Duodenal mucosa (tissue), 2 donors: ENCODE data around the gene RENBP.

ENCODE experiments used
- H3K27ac ChIP-seq: one replicate; pipeline ENCODE4 v1.7.0; 2013; ENCODE audit warnings: low read depth, low read length
- H3K27me3 ChIP-seq, 2 donors: one replicate each; pipeline ENCODE4 v1.7.0; 2013; ENCODE audit warnings: low read length in 2 of 2, control low read depth in 1 of 2; ENCODE audit not compliant: insufficient read depth in 2 of 2, control insufficient read depth in 1 of 2
- H3K36me3 ChIP-seq, 2 donors: one replicate each; pipeline ENCODE4 v1.7.0; 2013; ENCODE audit warnings: low read length in 2 of 2, control low read depth in 1 of 2; ENCODE audit not compliant: insufficient read depth in 2 of 2, control insufficient read depth in 1 of 2
- H3K4me1 ChIP-seq, 2 donors: one replicate each; pipeline ENCODE4 v1.7.0; 2013; ENCODE audit warnings: low read length in 2 of 2, control low read depth in 1 of 2; ENCODE audit not compliant: insufficient read depth in 2 of 2, control insufficient read depth in 1 of 2
- H3K4me3 ChIP-seq, 2 donors: one replicate each; pipeline ENCODE4 v1.7.0; 2013; ENCODE audit warnings: low read length in 2 of 2, low read depth in 1 of 2
- H3K9ac ChIP-seq, 2 donors: one replicate each; pipeline ENCODE4 v1.7.0; 2013; ENCODE audit warnings: low read length in 2 of 2, low read depth in 1 of 2
- H3K9me3 ChIP-seq, 2 donors: one replicate each; pipeline ENCODE4 v1.7.0; 2013; ENCODE audit warnings: low read length in 2 of 2, control low read depth in 1 of 2; ENCODE audit not compliant: control insufficient read depth in 1 of 2

RENBP gene

DNA sequence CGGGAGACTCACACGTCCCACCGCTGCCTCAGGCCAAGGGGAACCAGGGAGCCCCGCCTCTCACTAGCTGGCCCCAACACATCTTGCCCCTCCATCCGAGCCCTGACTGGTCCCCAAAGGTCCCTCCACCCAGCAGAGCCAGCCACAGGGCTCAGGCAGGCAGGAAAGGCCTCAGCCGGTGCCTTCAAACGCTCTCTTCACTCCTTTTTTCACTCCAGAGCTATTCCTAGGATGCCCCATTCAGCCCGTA, 16.8 kb downstream of the RENBP start:
- Histone ChIP-seq H3K36me3 (peaks cover 0 to 21% of the 10 kb centered on the region in 2 donors), H3K4me3 (peak overlapping the region; percentile 74 to 77), H3K27me3 (no peaks in the 10 kb centered on the region), H3K27ac (peak overlapping the region; percentile 94), H3K4me1 (peaks cover 24 to 29% of the 10 kb centered on the region in 2 donors), H3K9ac (peak overlapping the region; percentile 92 to 94), H3K9me3 (no peaks in the 10 kb centered on the region)

DNA sequence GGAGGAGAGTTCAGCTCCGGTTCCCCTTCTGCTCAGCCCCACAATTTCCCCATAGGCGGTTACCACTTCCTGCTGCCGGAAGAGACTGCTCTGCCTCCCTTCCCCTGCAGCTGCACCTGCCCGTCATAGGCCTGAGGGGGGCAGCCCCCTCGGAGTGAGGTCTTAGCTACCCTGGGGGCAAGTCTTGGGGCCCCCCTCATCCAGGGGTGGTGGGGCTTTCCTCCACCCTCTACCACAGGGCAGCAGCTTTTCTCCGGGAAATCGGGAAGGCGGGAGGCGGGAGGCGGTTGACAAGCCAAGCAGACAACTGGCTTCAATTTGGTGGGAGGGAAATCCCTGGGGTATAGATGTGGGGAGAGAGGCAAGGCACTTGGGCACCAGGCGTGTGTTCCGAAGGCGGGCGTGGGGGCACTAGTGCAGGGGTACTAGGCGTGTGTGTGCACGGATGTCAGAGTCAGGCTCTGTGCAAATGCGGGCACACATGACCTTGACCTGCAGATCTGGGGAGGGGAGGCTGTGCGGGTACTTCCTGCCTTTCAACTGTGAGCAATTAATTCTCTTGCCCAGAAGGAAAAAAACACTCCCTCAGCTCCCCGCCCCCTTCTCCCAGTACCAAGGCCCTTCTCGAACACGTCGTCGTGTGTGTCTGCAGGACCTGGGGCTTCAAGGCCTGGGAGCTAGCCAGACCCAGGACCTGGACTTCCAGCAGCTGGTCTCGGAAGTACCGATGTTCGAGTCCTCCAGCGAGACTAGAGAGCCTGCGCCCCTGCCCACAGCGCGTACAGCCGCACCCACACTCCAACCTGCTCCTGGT, 17.4 kb downstream of the RENBP start:
- no peaks in the 10 kb centered on the region for H3K9me3 ChIP-seq
- peak overlapping the region; percentile 74 to 77 for H3K4me3 ChIP-seq
- H3K36me3 ChIP-seq: peaks cover 0 to 17% of the 10 kb centered on the region in 2 donors
- no peaks in the 10 kb centered on the region for H3K27me3 ChIP-seq
- peak overlapping the region; percentile 94 for H3K27ac ChIP-seq
- H3K9ac ChIP-seq: peak overlapping the region; percentile 92 to 94
- peaks cover 27 to 29% of the 10 kb centered on the region in 2 donors for H3K4me1 ChIP-seq

GRCh38 chrX:153926552-153926857, 17.9 kb downstream of the RENBP start:
- Histone ChIP-seq H3K4me3 (peak overlapping the region; percentile 74 to 77), H3K27ac (peak overlapping the region; percentile 94), H3K9ac (peak overlapping the region; percentile 92 to 94)

GRCh38 chrX:153925739-153926551, 18.5 kb downstream of the RENBP start, which contains the start of gene ARHGAP4:
TSS of gene ARHGAP4 (minus strand) at chrX:153926264. CDS start at chrX:153926202, 62 bp downstream.
- no peaks in the 10 kb centered on the region for H3K9me3 ChIP-seq
- peak within 1 kb of the TSS; percentile 92 to 94 for H3K9ac ChIP-seq
- H3K27ac ChIP-seq: peak within 1 kb of the TSS; percentile 94
- peaks cover 0 to 6% of the 10 kb centered on the region in 2 donors for H3K36me3 ChIP-seq
- peak within 1 kb of the TSS; percentile 74 to 77 for H3K4me3 ChIP-seq
- H3K4me1 ChIP-seq: peaks cover 29 to 30% of the 10 kb centered on the region in 2 donors
- no peaks in the 10 kb centered on the region for H3K27me3 ChIP-seq

More at GRCh38 chrX:153926552-153926857, 17.9 kb downstream of the RENBP start:
- Histone ChIP-seq H3K36me3 (peaks cover 0 to 12% of the 10 kb centered on the region in 2 donors), H3K9me3 (no peaks in the 10 kb centered on the region), H3K27me3 (no peaks in the 10 kb centered on the region), H3K4me1 (peaks cover 29 to 30% of the 10 kb centered on the region in 2 donors)

GRCh38 chrX:153925387-153925738, 19.1 kb downstream of the RENBP start:
- H3K9me3 ChIP-seq: no peaks in the 10 kb centered on the region
- H3K27me3 ChIP-seq: no peaks in the 10 kb centered on the region
- peak overlapping the region; percentile 60 to 62 for H3K4me3 ChIP-seq
- peaks cover 29 to 30% of the 10 kb centered on the region in 2 donors for H3K4me1 ChIP-seq
- peak overlapping the region; percentile 25 to 32 for H3K9ac ChIP-seq
- H3K36me3 ChIP-seq: peaks cover 0 to 2% of the 10 kb centered on the region in 2 donors
- peak overlapping the region; percentile 39 for H3K27ac ChIP-seq

DNA sequence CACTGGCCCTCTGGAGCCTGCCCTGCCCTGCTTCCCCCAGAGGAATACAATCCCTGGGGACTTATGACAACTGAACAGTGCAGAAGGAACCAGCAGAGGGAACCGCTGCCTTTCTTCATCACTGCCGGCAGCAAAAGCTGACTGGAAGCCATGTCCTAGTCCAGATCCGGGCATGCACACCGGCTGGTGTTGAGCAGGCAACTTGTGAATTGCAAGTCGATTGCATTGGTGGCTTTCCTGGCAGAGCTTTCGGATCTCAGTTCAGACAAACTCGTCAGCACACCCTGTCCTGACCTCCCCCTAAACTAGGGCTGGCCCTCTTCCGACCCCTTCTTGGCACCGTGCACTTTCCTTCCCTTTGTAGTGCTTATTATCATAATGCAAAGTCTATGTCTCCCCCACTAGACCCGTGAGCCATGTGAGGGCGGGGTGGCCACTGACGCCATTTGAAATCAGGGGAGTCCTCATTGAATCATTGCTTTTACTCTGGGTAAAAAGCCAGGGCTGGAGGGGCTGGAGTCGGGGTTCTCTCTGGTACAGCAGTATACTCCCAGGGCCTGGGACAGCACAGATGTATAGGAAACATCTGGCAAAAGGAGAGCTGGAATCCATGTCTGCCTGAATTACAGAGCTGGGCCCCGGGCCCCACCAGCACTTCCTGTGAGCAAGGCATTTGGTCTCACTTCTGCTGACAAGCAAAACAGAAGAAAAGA, 20.1 kb downstream of the RENBP start:
- Histone ChIP-seq H3K4me3 (peak overlapping the region; percentile 60 to 62), H3K36me3 (no peaks in the 10 kb centered on the region), H3K9ac (peak overlapping the region; percentile 32 to 33), H3K27me3 (no peaks in the 10 kb centered on the region), H3K27ac (no peak overlapping the region), H3K9me3 (no peaks in the 10 kb centered on the region), H3K4me1 (peaks cover 29 to 30% of the 10 kb centered on the region in 2 donors)

GRCh38 chrX:153922932-153923857, 21.2 kb downstream of the RENBP start:
- no peaks in the 10 kb centered on the region for H3K9me3 ChIP-seq
- H3K4me1 ChIP-seq: peaks cover 23 to 29% of the 10 kb centered on the region in 2 donors
- no peak overlapping the region for H3K9ac ChIP-seq
- H3K27me3 ChIP-seq: no peaks in the 10 kb centered on the region
- peak overlapping the region in 1 of 2 donors; percentile 35 for H3K4me3 ChIP-seq
- no peak overlapping the region for H3K27ac ChIP-seq
- no peaks in the 10 kb centered on the region for H3K36me3 ChIP-seq

- no peaks in the 10 kb centered on the region for H3K27me3 ChIP-seq
- no peaks in the 10 kb centered on the region for H3K9me3 ChIP-seq
- peaks cover 15 to 21% of the 10 kb centered on the region in 2 donors for H3K4me1 ChIP-seq
- no peak overlapping the region for H3K4me3 ChIP-seq
- peaks cover 0 to 6% of the 10 kb centered on the region in 2 donors for H3K36me3 ChIP-seq
- H3K27ac ChIP-seq: no peak overlapping the region
- no peak overlapping the region for H3K9ac ChIP-seq
Observed at GRCh38 chrX:153921511-153922446, 22.7 kb downstream of the RENBP start.
